Putamen (tissue), 1 donor: ENCODE data around the gene BRD3OS.
A peak's percentile ranks its signal among the peaks of the same experiment; 100 is the strongest.

Source experiments
- DNase-seq: peaks from one replicate; pipeline ENCODE4 v3.0.0-alpha.2; 2016; ENCODE audit warnings: low spot score

The BRD3OS gene

DNA sequence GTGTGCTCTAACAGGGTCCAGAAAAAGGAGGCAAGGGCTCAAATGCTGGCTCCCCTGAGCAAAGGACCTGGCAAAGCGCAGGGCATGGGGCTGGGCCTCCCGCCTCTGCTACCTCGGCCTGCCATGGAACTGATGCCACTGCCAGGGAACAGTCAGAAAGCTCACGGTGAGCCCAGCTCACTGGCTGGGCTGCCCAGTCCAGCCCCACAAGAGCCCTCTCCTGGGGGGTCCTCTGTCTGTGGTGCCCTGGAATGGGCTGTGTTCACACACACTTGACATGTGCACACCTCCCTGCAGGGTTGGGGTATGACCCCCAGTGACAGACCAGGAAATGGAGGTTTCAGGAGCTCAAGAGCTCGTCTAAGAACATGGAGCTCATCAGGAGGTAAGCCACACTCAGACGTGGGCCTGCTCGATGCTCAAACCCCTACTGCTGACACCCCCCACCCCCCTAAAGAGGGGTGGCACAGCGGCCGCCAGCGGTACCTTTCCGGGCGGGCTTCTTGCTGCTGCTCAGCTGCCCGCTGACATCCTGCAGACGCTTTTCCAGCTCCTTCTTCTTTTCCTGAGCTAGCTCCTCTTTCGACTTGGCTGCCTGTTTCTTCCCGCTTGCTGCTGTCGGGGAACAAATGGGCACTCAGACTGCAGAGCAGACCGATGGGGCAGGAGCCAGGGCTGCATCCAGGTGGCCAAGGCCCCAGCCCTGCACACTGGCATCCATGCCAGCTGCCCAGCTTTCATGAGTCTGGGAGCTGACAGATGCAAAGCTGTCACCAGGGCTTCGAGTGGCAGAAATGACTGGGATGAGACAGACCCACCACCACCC, 9.1 kb downstream of the BRD3OS start:
- no peak for DNase-seq

DNA sequence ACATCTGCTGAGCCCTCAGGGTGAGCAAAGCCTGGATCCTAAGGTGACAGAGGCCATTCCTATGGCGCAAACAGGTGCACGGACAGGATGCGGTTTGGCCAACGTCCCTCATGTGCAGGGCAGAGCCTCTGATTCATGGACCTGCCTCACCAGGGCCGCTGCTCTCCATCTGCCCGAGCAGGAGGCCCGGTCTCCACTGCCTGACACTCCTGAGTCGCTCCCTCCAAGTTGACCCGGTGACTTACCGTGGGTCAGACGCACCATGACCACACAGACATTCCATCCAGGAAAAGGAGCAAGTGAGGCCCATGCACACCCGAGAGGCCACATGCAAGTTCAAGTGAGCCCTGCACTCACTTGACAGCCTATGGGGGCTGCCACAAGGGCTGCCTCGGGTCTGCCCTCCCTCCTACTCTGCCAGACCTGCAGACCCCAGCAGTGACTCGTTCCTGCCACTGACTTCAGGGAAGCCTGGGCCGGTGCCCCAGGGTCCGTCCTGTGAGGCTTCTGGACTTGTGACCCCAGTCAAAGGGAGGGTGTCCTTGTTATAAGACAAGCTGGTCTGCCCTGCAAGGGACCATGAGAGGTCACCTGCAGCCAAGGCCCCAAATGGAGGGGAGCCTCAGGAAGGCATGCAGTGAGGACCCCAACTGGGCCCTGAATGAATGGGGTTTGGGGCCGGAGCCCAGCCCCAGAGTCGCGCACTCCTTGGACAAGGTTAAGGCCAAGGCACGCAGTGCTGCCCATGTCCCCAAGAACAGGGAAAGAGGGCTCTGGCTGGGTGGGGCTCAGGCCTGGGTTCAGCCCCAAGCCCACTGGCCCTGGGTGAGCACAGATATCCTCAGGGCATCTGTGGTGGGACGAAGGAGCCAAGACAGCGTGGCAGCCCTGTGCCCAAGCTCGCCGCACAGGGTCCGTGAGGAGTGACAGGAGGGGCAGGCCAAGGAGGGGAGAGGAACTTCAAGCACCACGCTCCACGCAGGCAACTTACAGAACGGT, 10.1 kb downstream of the BRD3OS start:
- no peak for DNase-seq

- no peak for DNase-seq
Observed at GRCh38 chr9:134036130-134036529, 10.8 kb downstream of the BRD3OS start.

DNA sequence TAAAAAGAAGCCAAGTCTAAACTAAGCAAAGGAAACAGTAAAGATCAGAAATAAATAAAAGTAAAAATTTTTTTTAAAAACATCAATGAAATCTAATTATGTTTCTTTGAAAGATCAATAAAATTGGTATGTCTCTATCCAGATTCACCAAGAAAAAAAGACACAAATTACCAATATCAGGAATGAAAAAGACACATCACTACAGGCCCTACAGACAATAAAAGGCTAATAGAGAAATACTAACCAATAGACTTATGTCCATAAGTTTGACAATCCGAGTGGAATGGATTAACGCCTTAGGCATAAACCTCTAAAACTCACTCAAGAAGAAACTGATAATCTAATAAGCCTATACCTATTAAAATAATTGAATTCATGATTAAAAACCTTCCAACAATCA, 12.4 kb downstream of the BRD3OS start:
- DNase-seq: no peak

- no peak for DNase-seq
Observed at GRCh38 chr9:134039386-134040175, 14.3 kb downstream of the BRD3OS start.

DNA sequence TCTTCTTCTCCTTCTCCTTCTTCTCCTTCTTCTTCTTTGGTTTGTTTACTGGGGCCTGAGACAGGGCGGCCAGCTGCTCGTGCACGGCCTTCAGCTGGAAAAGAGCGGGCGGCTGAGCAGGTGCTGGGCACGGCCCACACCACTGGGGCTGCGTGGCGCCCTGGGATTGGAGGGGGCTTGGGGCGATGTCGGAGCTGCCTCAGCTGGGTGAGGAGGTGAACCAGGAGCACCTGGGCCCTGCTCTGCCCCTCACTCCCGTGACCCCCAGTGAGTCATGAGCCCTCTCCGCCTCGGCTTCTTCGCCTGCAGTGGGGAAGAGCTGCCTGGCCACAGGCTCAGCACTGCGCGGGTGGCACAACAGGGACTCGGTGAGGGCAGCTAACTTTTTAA, 14.9 kb downstream of the BRD3OS start:
- no peak for DNase-seq

DNA sequence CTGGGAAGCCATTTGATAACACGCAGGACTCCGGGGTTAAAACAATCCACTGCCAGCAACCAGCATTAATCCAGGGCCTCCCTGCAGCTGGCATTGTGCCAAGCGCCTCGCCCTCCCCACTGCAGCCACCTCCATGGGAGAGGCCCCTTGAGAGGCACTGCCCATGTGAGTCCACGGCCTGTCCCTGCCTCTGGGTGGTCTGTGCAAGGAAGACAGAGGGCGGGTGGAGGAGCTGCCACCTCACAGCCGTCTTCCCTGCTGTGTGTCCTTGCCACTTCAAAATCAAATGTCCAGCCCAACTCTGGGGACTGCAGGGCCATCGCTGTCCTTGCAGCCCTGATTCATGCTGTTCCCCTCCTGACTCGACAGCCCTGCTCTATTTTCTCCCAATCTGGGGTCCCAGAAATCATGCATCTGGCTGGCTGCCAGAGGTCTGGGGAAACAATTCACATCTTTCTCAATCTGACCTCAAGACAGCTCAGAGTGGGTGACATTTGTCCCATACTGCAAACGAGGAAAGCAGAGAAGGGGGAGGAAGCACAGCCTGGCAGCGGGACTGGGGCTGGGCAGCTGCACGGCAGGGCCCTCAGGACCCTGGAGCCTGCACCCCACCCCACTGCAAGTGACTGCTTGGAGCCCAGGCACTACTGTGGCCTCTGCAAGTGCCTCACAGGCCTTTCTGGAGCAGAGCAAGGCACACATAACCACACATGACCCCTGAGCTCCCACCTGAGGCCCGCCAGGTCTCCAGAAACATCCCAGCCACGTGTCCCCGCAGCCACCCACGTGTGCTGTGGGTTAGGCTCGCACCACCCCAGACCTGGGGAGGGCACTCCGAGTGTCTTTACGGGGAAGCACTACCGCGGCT, 15.7 kb downstream of the BRD3OS start:
- no peak for DNase-seq

DNA sequence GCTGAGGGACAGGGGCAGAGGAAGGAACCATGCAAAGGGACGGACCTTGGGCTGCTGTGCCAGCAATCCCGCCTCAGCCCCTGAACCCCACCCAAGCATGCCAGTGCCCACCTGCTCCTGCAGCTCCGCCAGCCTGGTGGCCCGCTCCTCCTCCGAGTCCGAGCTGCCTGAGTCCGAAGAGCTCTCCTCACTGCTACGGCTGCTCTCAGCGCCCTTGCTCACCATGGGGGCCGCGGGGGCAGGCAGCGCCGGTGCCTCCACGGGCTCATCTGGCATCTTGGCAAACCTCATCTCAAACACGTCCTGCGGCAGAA, 16.3 kb downstream of the BRD3OS start:
- no peak for DNase-seq

DNA sequence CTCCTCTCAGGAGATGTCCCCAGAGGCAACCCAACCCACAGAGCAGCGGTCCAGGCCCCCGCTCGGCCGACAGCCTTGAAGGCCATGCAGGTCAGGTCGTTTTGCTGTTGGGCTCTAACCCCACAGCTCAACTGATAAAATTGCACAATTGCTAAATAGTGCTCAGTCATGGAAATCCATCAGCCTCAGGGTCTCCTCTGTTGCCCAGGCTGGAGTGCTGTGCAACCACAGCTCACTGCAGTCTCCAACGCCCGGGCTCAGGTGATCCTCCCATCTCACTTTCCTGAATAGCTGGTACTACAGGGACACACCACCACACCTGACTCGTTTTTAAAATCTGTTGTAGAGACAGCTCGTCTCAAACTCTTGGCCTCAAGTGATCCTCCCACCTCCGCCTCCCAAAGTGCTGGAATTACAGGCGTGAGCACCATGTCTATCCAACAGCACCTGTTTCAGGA, 18.3 kb downstream of the BRD3OS start:
- peak; percentile 42 for DNase-seq

DNA sequence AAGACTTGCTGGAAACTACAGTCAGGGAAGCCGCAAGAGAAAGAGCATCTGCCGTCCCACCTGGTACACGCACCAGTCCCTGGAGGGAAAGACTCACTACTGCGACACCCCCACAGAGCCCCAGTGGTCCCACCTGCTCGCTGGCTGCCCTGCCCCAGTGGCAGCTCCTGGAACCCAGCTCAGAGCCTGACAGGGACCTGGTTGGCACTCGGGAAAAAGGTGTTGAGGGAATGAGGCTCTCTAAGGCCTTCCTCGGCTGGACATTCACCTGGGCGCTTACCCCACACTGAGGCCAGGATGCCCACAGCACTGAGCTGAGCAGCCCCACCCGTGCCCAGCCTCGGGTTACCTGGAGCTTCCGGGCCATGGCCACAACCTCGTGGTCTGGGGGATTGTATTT, 19.7 kb downstream of the BRD3OS start:
- DNase-seq: no peak

- no peak for DNase-seq
Observed at GRCh38 chr9:134045841-134046544, 20.7 kb downstream of the BRD3OS start.

- no peak for DNase-seq
Observed at GRCh38 chr9:134046894-134047681, 21.8 kb downstream of the BRD3OS start.

DNA sequence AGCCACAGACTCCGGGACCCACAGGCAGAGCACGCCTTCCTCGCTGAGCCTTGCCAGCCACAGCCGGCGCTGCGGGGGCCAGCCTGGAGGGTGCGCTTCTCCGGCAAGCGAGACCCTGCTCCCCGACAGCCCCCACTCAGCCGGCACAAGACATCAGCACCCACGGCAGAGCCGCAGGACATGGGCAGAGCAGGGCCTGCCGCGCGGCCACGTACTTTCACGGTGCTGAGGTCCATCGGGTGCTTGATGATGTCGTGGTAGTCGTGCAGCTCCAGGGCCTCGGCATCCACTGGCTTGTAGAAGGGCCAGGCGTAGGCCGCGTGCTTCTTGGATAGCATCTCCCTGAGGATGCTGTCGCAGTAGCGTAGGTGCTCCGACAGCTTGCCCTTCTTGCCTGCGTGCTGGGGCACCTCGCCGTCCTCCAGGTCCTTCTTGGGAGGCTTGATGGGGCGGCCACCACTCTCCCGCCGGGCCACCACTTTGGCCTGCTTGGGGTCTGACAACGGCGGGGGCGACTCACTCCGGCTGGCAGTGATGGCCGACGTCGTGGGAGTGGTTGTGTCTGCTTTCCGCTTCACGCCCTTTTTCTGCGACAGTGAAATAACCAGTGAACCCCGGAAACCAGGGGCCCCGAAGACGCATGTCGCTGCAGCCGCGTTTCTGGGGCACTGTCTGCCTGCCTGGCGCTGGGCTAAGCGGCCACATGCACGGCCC, 22.7 kb downstream of the BRD3OS start:
- no peak for DNase-seq

GRCh38 chr9:134048582-134048968, 23.3 kb downstream of the BRD3OS start:
- no peak for DNase-seq

DNA sequence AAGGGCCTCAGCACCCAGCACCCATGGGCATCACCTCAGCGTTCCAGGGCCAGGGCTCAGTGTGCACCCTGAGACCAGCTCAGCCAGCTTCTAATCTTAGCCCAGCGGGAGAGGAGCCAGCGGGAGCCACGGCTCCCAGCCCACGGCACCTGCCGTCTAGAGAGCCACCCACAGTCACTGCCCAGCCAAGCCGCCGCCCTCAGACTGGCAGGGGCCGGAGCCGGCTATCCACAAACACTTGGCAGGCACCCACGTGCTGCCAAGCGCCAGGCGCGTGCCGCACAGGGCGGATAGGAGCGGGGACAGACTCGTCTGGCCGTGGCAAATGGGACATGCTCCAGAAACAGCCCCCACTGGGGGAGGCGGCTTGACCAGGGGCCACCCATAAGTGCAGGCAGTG, 24.0 kb downstream of the BRD3OS start:
- DNase-seq: no peak

GRCh38 chr9:134049772-134050588, 24.7 kb downstream of the BRD3OS start:
- no peak for DNase-seq

DNA sequence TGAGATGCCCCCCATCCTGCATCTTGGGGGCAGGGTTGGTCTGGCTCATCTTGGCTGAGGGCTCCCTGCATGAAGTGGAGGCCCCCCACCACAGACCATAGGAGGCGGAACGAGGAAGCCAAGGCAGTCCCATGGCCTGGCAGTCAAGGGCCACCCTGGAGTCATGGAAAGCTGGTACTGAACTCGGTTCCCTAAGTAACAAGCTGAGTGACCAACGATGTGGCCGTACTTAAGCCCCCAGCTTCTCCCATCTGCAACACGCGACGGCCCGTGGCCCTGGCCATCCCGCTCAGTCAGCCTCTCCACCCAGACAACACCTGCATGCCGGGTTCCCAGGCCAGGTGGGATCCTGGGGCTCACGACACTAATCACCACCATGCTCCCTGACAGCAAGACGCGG, 25.4 kb downstream of the BRD3OS start:
- DNase-seq: no peak

DNA sequence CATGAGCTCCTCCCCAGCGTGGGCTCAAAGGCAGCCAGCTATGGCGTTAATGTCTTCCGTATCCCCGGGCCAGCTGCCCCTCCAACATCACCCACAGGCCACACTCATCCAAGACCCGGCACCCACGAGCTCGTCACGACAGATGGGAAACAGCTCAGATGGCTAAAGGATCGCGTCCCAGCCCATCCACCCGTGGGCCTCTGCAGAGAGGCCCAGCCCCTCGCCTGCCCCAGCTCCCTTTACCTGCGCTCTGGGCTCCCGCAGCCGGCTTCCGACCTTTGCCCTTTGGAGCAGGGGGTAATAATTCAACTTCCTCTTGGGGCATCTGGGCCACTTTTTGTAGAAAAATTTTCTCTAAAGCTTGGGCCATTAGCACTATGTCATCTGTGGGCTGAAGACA, 26.0 kb downstream of the BRD3OS start:
- no peak for DNase-seq
